Neural progenitor cell (in vitro differentiated cells): ENCODE results near the gene HTR3D.

ENCODE experiments used
- EZH2 ChIP-seq: fragments of 200-600 bp; sonication (generic); IDR thresholded peaks from 2 replicates; pipeline ENCODE4 v1.6.1; 2017; ENCODE audit warnings: antibody characterized with exemption, mild to moderate bottlenecking, moderate library complexity
- EZH2phosphoT487 ChIP-seq: fragments of 200-600 bp; sonication (generic); IDR thresholded peaks from 2 replicates; pipeline ENCODE4 v1.6.1; 2017; ENCODE audit warnings: antibody characterized with exemption
- TF ChIP-seq, protein P1 (sequence below): fragments of 200-600 bp; sonication (generic); IDR thresholded peaks from 2 replicates; pipeline ENCODE4 v1.5.1; 2017; ENCODE audit warnings: antibody characterized with exemption, mild to moderate bottlenecking

DNA sequence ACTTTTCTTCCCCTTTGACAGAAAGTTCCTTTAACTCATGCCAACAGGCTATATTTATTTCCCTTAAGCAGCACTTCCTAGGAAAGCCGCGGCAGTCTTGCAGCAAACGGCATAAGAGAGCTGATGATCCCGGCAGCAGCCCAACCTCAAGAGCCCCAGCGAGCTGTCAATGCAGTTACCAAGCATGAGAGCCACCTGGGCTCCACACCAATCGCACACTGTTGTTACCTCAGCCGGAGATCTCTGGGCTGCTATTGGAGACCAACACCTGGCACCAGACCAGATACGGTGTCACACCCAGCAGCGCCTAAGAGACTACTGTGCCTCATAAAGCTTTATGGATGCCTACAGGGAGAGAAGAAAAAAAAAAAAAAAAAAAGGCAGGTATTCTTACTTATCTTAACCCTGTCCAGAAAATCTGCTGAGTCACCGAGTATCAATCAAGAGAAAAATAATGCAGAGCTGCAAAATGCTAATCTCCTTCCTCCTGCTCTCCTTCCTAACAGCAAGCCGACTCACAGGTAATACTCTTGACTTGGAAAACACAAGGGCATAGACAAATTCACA, 25.5 kb upstream of the HTR3D start:
- TF ChIP-seq, protein P1, sequence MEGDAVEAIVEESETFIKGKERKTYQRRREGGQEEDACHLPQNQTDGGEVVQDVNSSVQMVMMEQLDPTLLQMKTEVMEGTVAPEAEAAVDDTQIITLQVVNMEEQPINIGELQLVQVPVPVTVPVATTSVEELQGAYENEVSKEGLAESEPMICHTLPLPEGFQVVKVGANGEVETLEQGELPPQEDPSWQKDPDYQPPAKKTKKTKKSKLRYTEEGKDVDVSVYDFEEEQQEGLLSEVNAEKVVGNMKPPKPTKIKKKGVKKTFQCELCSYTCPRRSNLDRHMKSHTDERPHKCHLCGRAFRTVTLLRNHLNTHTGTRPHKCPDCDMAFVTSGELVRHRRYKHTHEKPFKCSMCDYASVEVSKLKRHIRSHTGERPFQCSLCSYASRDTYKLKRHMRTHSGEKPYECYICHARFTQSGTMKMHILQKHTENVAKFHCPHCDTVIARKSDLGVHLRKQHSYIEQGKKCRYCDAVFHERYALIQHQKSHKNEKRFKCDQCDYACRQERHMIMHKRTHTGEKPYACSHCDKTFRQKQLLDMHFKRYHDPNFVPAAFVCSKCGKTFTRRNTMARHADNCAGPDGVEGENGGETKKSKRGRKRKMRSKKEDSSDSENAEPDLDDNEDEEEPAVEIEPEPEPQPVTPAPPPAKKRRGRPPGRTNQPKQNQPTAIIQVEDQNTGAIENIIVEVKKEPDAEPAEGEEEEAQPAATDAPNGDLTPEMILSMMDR, result no peak
- TF ChIP-seq EZH2 (no peak), EZH2phosphoT487 (no peak)
